NB4 (cell line): ENCODE results near the gene MRPL24.

Source experiments
- DNase-seq: peaks from one replicate; pipeline ENCODE4 v3.0.0; 2010; ENCODE audit warnings: low read depth
- H3K4me3 ChIP-seq: one replicate; pipeline ENCODE4 v1.5.1; 2011; ENCODE audit warnings: mild to moderate bottlenecking, low read depth, low read length, moderate library complexity
- MYC ChIP-seq: IDR thresholded peaks from 2 replicates; pipeline ENCODE4 v1.6.1; 2011; ENCODE audit warnings: low read depth, low read length
- POLR2A ChIP-seq: IDR thresholded peaks from 2 replicates; pipeline ENCODE4 v1.6.1; 2011; ENCODE audit warnings: mild to moderate bottlenecking; ENCODE audit not compliant: insufficient read length; ENCODE audit errors: extremely low read depth
- TF ChIP-seq, protein P1 (sequence below): IDR thresholded peaks from 2 replicates; pipeline ENCODE4 v1.6.1; 2011; ENCODE audit warnings: low read depth, low read length
- TF ChIP-seq, protein P2 (sequence below): IDR thresholded peaks from one replicate; pipeline ENCODE4 v1.5.1; 2012; ENCODE audit warnings: low read depth, low read length

The MRPL24 gene

DNA sequence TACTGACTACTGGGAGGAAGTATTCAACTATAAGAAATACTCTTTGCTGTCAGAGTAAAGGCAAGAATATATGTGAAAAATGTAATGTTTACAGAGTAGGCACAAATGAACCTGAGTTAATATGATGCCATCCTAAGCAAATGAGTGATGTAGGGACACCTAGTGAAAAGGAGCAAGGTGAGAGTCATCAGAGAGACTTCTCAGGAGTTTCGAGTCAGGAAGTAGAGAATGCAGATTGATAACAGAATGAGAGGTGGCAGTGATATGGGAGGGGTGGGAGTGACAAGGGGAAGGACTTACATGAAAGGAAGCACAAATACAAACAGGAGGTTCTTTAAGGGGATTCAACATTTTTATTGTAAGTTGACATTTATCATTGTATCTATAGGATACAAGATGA lies 36.7 kb upstream of the MRPL24 start:
- no peak overlapping the region for H3K4me3 ChIP-seq
- TF ChIP-seq, protein P1, sequence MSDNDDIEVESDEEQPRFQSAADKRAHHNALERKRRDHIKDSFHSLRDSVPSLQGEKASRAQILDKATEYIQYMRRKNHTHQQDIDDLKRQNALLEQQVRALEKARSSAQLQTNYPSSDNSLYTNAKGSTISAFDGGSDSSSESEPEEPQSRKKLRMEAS: no peak
- no peak for DNase-seq

DNA sequence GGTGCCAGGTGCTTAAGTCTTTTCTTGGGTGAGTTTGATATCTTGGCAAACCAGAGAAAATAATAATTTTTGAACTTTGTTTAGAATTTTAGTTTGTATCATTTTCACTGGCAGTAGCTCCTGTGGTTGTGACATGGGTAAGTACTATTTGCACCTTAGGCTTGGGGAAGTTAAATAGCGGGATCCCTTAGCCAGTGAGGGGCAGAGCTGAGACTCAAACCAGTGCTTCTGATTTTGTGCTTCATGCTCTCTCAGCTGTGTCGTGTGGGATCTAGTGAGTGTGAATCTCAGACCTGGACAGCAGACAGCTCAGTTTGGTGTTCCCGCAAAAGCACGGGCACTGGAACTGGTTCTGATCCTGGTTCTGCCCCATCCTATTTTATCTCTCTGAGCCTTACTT lies 36.1 kb upstream of the MRPL24 start:
- no peak for DNase-seq
- H3K4me3 ChIP-seq: no peak overlapping the region
- no peak for TF ChIP-seq MYC
- TF ChIP-seq, protein P2, sequence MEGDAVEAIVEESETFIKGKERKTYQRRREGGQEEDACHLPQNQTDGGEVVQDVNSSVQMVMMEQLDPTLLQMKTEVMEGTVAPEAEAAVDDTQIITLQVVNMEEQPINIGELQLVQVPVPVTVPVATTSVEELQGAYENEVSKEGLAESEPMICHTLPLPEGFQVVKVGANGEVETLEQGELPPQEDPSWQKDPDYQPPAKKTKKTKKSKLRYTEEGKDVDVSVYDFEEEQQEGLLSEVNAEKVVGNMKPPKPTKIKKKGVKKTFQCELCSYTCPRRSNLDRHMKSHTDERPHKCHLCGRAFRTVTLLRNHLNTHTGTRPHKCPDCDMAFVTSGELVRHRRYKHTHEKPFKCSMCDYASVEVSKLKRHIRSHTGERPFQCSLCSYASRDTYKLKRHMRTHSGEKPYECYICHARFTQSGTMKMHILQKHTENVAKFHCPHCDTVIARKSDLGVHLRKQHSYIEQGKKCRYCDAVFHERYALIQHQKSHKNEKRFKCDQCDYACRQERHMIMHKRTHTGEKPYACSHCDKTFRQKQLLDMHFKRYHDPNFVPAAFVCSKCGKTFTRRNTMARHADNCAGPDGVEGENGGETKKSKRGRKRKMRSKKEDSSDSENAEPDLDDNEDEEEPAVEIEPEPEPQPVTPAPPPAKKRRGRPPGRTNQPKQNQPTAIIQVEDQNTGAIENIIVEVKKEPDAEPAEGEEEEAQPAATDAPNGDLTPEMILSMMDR: no peak
- TF ChIP-seq POLR2A: no peak
- TF ChIP-seq, protein P1: no peak

DNA sequence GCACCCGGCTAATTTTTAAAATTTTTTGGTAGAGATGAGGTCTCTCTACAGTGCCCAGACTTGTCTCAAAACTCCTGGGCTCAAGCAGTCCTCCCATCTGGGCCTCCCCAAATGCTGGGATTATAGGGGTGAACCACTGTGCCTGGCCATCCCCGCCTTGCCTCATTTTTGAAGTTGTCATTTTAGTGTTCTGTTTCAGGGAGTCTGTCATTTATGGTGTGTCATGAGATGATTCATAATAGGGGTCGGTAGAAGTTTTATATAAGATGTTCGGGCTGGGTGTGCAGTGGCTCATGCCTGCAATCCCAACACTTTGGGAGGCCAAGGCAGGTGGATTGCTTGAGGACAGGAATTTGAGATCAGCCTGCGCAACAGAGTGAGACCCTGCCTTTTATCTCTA lies 34.9 kb upstream of the MRPL24 start:
- H3K4me3 ChIP-seq: no peak overlapping the region
- no peak for DNase-seq
- TF ChIP-seq, protein P1: no peak
- no peak for TF ChIP-seq MYC
- TF ChIP-seq POLR2A: no peak
- TF ChIP-seq, protein P2: no peak

DNA sequence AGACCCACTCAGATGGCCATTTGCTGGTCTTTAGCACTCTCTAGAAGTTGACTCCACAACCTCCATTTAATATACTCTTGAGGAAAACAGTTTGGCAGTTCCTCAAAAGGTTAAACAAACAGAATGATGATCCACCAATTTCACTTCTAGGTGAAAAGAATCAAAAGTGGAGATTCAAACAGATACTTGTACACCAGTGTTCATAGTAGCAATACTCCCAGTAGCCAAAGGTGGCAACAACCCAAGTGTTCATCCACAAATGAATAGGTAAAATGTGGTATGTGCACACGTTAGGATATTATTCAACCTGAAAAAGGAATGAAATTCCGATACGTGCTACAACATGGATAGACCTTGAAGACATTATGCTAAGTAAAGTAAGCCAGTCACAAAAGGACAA lies 32.7 kb upstream of the MRPL24 start:
- no peak for DNase-seq
- H3K4me3 ChIP-seq: no peak overlapping the region
- TF ChIP-seq MYC (no peak), POLR2A (no peak)
- TF ChIP-seq, protein P2: no peak
- TF ChIP-seq, protein P1: no peak

DNA sequence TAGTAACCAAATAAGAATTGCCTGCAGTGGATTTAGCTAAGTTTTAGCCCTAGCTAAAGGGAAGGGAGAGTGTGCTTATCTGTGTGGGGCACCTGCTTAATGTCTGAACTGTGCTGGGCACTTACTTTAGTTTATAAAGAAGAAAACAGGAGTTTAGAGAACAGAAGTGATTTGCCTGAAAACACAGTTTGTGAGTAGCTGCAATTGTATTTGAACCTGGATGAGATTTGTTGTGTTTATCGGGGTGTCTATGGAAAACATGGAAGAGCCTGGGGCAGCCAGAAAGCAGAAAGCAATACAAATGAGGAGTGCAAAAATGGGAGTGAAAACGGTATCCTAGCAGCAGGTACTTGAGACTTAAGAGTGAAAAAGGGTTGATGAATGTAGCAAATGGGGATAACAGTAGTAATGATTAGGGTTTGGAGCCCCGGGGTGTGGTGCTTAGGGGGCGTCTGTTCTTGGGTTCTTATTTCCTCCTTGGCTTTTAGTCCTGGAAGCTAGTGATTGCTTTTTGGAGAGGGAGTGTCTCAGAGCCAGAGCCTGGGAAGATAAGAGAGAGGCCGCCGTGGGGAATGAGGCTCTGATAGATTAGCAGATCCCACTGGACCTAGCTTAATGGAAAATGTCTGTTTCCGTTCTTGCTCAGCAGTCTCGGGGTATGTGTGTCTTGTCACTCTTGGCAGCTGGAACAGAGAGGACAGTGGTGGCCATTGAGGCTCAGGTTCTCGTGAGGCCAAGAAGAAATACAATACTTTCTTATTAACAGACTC lies 32.0 kb upstream of the MRPL24 start:
- TF ChIP-seq, protein P1: no peak
- TF ChIP-seq MYC: no peak
- no peak for TF ChIP-seq POLR2A
- TF ChIP-seq, protein P2: no peak
- H3K4me3 ChIP-seq: no peak overlapping the region
- DNase-seq: no peak

DNA sequence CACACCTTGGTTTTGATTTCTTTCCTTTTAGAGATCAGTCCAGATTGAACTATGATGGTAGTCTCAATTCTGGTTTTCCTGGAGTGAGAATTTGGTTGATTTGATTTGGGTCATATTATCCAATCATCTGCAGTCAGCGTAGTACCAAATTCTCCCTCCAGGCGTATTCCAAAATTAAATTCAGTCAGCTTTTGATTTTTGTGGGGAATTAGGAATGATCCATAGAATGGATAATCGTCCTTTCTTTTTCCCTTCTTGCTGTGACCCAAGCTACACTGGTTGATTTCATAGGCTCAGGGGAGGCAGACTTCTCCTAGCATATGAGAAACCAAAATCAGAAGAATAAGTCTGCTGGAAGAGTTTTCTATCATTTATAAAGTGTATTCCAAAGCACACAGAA lies 31.3 kb upstream of the MRPL24 start:
- H3K4me3 ChIP-seq: no peak overlapping the region
- no peak for DNase-seq
- TF ChIP-seq, protein P1: no peak
- TF ChIP-seq, protein P2: no peak
- TF ChIP-seq MYC (no peak), POLR2A (no peak)
